Heart right ventricle (tissue), 16 donors: ENCODE results near the gene GPATCH2L. TPM values are rescaled to one million over a fixed set of nuclear protein-coding genes. Genes with fewer than 3 reads are reported as not detected.

Experiments
- ATAC-seq, 8 donors: fragments of 200-7000 bp; cut with Tn5 transposase; one replicate each; pipeline ENCODE4 v1.9.1; 2020; ENCODE audit warnings: mild to moderate bottlenecking in 8 of 8, moderate library complexity in 8 of 8, moderate number of reproducible peaks in 1 of 8
- DNase-seq, 2 donors: peaks; one replicate each; pipeline ENCODE4 v3.0.0-alpha.2; 2020
- H3K27ac ChIP-seq, 10 donors: fragments of 200-600 bp; sonication (generic) in 2 of 10; one replicate each; pipeline versions ENCODE4 v1.5.0 to v1.8.0; 2020 to 2022; ENCODE audit warnings: mild to moderate bottlenecking in 3 of 10
- H3K27me3 ChIP-seq, 7 donors: fragments of 200-600 bp; one replicate each; pipeline ENCODE4 v1.8.0; 2021 to 2022; ENCODE audit warnings: mild to moderate bottlenecking in 2 of 7
- H3K36me3 ChIP-seq, 9 donors: fragments of 200-600 bp; sonication (generic) in 1 of 9; one replicate each; pipeline versions ENCODE4 v1.5.0 to v1.8.0; 2020 to 2022; ENCODE audit warnings: mild to moderate bottlenecking in 2 of 9
- H3K4me1 ChIP-seq, 9 donors: fragments of 200-600 bp; sonication (generic) in 1 of 9; one replicate each; pipeline versions ENCODE4 v1.5.0 to v1.8.0; 2020 to 2022; ENCODE audit warnings: mild to moderate bottlenecking in 4 of 9
- H3K4me3 ChIP-seq, 10 donors: fragments of 200-600 bp; sonication (generic) in 2 of 10; one replicate each; pipeline versions ENCODE4 v1.5.0 to v1.8.0; 2020 to 2022; ENCODE audit warnings: mild to moderate bottlenecking in 7 of 10, moderate library complexity in 2 of 10
- H3K9me3 ChIP-seq, 11 donors: fragments of 200-600 bp in 10 of 11; sonication (generic) in 2 of 11; one replicate each; pipeline versions ENCODE4 v1.5.0 to v1.8.0; 2013 to 2022; ENCODE audit warnings: mild to moderate bottlenecking in 2 of 11, control low read depth in 1 of 11, moderate library complexity in 1 of 11
- WGBS, 2 donors: extraction: QIAGEN DNeasy Blood & Tissue Kit; methylation state at CpG; one replicate each; pipeline ENCODE4 v1.1.7; 2013; ENCODE audit warnings: inconsistent platforms in 1 of 2; 5-methylcytosine and 5-hydroxymethylcytosine counted together
- intact Hi-C, 10 donors: fragments of 100-400 bp; cut with DNase I; formaldehyde crosslinking; loops; one replicate each; pipeline versions ENCODE4 v1.11.1 to v1.14.2; 2022
- polyA plus RNA-seq, 2 donors: library from polyadenylated mRNA; stranded (reverse); fragments of 200-250 nt; gene quantifications; one replicate each; pipeline ENCODE4 v1.2.3, GENCODE V29; 2013
- total RNA-seq, 10 donors: library from RNA; stranded (reverse); fragmentation: NEBNext Ultra II Directional in 3 of 10; extraction: Animal tissue kit (Norgen Biotek cat#: 25700) in 3 of 10; gene quantifications; one replicate each; pipeline versions ENCODE4 v1.2.1 to v1.2.4, GENCODE V29; 2021 to 2023
- TF ChIP-seq, protein P1 (sequence below), 9 donors: fragments of 200-600 bp; sonication (generic) in 2 of 9; IDR thresholded peaks; one replicate each; pipeline versions ENCODE4 v1.5.0 to v1.8.0; 2021 to 2022; ENCODE audit warnings: antibody characterized with exemption in 9 of 9, mild to moderate bottlenecking in 5 of 9, moderate library complexity in 1 of 9
- donor health status: Arrhythmogenic right ventricular cardiomyopathy.
- donor health status: ischemic (EF 13 %, LVEDD 7.1; RV severe dilation, severe dysfunction).
- donor health status: healthy with polysubstance abuse.
- donor health status: DM: no; HTN: yes; CAD: no.
- donor health status: DM: no; HTN: no; CAD: no.
- donor health status: ischemic (EF 25% LVEDD 6.9; RV normal size, moderate dysfunction).
- donor health status: ischemic (EF 25% LVEDD 5.7; RV mildly dilated, moderate dysfunction).
- donor health status: healthy.
- donor health status: DM: yes; HTN: yes; CAD: no.
- donor health status: Ischemic cardiomyopathy.
- donor health status: ischemic (EF 35%, LVEDD 5.7; RV mildly dilated, moderate dysfunction).
- donor health status: nonischemic (EF 11% LVEDD 7.7; RV severe dilation, severe dysfunction).
- donor health status: DM: yes; HTN: yes; CAD: no.
- donor health status: PGD.
- donor health status: ischemic (EF 29% LVEDD 5.4; RV normal size, mild dysfunction).
- donor health status: nonischemic (EF 23%, LVEDD 6.1; RV moderate dilation, normal function).

GPATCH2L gene
- total and polyA plus RNA-seq, 12 donors, result 4.6 to 27.9 (median 24.6) TPM

DNA sequence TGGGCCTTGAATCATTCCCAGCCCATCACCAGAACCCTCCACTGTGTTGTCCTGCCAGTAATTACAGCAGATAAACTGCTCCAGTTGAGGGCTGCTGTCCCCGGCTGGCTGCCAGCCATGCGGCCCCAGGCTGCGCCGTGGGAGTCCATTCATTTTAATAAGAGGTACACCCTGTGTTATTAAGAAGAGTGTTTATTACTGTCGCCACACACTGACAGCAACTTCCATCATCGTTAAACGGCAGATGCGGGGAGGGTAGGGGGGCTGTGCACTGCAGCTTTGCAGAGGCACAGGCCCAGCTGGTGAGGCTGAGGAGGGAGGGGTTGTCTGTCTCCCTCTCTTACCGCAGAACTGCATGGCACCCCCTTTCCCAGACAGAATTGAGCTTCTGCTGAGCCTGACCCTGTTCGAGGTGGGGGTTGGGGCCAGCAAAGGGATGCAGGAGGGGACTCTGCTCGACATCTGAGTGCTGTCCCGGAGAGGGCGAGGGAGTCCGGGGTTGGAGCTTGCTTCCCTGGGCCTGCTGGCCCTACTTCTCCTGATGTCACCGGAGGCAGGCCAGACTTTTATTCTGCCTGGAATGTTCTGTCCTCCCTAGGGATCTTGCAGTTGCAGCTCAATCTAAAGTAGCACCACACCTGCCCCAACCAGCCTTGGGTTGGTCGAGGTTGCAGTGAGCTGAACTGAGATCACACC lies 33.8 kb upstream of the GPATCH2L start:
- no peak for DNase-seq
- intact Hi-C loops, result no loop called here
- ATAC-seq, result no peak
- no peaks in the 10 kb centered on the region for H3K36me3 ChIP-seq
- H3K27me3 ChIP-seq, result peaks cover 0 to 16% (median 7%) of the 10 kb centered on the region in 7 donors
- no peaks in the 10 kb centered on the region for H3K9me3 ChIP-seq
- H3K27ac ChIP-seq, result no peak overlapping the region
- TF ChIP-seq, protein P1, sequence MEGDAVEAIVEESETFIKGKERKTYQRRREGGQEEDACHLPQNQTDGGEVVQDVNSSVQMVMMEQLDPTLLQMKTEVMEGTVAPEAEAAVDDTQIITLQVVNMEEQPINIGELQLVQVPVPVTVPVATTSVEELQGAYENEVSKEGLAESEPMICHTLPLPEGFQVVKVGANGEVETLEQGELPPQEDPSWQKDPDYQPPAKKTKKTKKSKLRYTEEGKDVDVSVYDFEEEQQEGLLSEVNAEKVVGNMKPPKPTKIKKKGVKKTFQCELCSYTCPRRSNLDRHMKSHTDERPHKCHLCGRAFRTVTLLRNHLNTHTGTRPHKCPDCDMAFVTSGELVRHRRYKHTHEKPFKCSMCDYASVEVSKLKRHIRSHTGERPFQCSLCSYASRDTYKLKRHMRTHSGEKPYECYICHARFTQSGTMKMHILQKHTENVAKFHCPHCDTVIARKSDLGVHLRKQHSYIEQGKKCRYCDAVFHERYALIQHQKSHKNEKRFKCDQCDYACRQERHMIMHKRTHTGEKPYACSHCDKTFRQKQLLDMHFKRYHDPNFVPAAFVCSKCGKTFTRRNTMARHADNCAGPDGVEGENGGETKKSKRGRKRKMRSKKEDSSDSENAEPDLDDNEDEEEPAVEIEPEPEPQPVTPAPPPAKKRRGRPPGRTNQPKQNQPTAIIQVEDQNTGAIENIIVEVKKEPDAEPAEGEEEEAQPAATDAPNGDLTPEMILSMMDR (IDR thresholded peaks at IDR 0.05), result no peak
- H3K4me3 ChIP-seq, result no peak overlapping the region
- 52% methylated on average over 16 of the region's 16 CpGs for WGBS, 2 donors
- H3K4me1 ChIP-seq, result no peaks in the 10 kb centered on the region

DNA sequence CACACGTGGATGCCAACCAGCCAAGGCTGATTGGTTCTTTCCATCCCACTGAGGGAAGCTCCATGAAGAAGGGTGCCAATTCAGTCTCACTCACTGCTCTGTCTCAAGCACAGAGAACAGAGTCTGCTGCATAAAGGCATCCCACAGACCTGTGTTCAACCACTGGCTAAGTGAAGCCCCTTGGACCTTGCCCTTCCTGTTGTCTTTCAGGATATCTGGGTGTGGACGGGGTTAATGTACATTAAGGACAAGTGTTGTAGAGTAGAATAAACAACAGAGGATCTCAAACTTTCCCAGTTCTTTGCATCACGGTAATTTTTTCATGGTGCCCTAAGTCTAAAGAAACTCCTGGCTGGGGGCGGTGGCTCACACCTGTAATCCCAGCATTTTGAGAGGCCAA lies 33.1 kb upstream of the GPATCH2L start:
- ATAC-seq (no peak), DNase-seq (no peak)
- intact Hi-C loops, result no loop called here
- no peaks in the 10 kb centered on the region for H3K4me1 ChIP-seq
- H3K36me3 ChIP-seq, result no peaks in the 10 kb centered on the region
- H3K27me3 ChIP-seq, result peaks cover 0 to 12% (median 1%) of the 10 kb centered on the region in 7 donors
- H3K9me3 ChIP-seq, result no peaks in the 10 kb centered on the region
- 75 to 87% methylated on average over 4 of the region's 4 CpGs for whole genome bisulfite sequencing, 2 donors
- TF ChIP-seq, protein P1 (IDR thresholded peaks at IDR 0.05), result no peak
- no peak overlapping the region for H3K27ac ChIP-seq
- no peak overlapping the region for H3K4me3 ChIP-seq

DNA sequence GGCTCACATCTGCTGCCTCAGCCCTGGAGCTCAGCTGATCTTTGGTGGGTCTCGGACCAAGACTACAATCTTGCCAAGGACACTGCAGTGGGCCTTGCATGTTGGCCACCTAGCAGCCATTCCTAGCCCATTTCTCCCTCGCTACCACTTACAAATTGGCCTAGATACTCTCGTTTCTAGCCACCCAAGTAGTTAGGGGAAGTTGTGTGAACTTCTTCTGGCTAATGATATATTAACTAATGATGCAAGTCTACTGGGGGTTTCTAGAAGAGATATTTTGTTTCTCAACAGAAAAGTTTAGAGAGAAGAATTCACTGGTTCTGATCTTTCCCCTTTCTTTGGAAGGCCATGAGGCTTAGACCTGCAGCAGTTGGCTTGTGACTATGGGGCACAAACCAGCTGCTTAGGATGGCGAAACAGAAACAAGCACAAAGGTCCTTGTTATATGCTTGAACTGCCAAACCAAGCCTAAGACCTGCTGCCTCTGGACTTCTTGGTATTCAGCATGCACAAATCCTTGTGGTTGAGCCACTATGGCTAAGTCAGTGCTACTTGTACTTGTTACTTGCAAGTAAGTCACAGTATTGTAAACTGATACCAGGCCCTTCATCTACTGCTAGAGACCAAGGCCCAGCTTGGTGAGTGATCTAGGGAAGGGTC lies 30.5 kb upstream of the GPATCH2L start:
- H3K27ac ChIP-seq, result no peak overlapping the region
- DNase-seq, result no peak
- no peak overlapping the region for H3K4me3 ChIP-seq
- TF ChIP-seq, protein P1 (IDR thresholded peaks at IDR 0.05), result no peak
- ATAC-seq, result no peak
- H3K27me3 ChIP-seq, result peaks cover 0 to 6% (median 0%) of the 10 kb centered on the region in 7 donors
- WGBS, 2 donors, result 74 to 93% methylated on average over 4 of the region's 4 CpGs
- H3K9me3 ChIP-seq, result no peaks in the 10 kb centered on the region
- intact Hi-C loops, result no loop called here
- H3K4me1 ChIP-seq, result no peaks in the 10 kb centered on the region
- H3K36me3 ChIP-seq, result no peaks in the 10 kb centered on the region

DNA sequence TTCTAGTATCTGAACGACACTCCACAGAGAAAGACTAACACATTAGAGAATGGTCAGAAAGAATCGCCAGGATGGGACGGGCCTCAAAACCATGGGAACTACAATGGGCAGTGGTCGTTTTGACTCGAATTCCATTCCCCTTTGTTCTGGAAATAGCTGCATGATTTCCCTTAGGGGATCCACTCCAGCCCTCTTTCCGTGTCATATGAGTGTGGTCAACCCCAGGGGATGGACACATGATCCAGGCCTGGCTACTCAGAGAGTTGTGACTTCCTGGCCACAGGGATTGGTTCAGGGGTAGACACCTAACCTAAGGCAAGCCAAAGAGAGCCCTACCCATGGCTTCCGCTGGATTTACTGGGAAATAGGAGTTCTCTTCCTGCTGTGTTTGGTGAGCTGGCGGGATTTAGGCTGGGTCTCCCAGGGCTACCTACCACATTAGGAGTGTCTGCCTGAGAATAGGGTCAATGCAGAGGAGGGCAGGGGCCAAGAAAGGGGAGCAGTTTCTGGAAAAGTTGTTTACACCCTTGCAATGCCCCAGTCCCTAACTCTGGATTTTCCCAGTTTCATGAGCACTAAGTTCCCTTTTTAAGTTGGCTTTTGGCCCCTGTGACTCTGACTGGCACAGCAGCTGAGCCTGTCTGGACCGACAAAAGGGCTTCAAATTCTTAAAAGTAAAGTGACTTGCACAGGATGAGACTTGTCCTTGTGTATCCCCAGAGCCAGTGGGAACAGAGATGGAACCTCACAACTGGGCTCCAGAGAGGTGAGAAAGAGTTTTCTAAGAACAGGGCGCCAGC lies 28.1 kb upstream of the GPATCH2L start:
- Histone ChIP-seq H3K27ac (no peak overlapping the region), H3K4me3 (no peak overlapping the region), H3K9me3 (no peaks in the 10 kb centered on the region), H3K36me3 (no peaks in the 10 kb centered on the region), H3K4me1 (no peaks in the 10 kb centered on the region), H3K27me3 (peaks cover 0 to 30% (median 7%) of the 10 kb centered on the region in 7 donors)
- TF ChIP-seq, protein P1 (IDR thresholded peaks at IDR 0.05), result no peak
- whole genome bisulfite sequencing, 2 donors, result 69 to 71% methylated on average over 10 of the region's 10 CpGs
- no peak for DNase-seq
- no peak for ATAC-seq
- intact Hi-C loops, result no loop called here
